Measurements from ENCODE around the gene OGN. TPM values are rescaled to one million over a fixed set of nuclear protein-coding genes. Genes with fewer than 3 reads are reported as not detected.

The OGN gene
- total and polyA plus RNA-seq, 2 of the 13 experiments (the other 11 are each of a cell fraction or from before 2014, with no cell fraction given) = not detected

GRCh38 chr9:92377876-92378275 is 26.5 kb downstream of the OGN start:
- no peak for DNase-seq (ENCODE audit: low spot score)
- POLR2A ChIA-PET = no interaction called here
- CTCF ChIA-PET (ENCODE audit: low intra/inter-chr PET ratio, low total read pairs) = no interaction called here
- Histone ChIP-seq H3K27me3 (ENCODE audit: control insufficient read depth in 1 of 2, insufficient read depth in 2 of 2, low read length in 2 of 2) (no peaks in the 10 kb centered on the region), H3K9me3 (ENCODE audit: low read length) (peaks cover under 1% of the 10 kb centered on the region; the same call in 1 of the 2 replicates), H4K20me1 (ENCODE audit: insufficient read depth, low read length) (no peaks in the 10 kb centered on the region), H2AFZ (ENCODE audit: low read length) (no peak overlapping the region), H3K36me3 (replicated peaks in 1 of 2; ENCODE audit: control insufficient read depth in 1 of 2, insufficient read depth in 2 of 2, low read length in 2 of 2) (no peaks in the 10 kb centered on the region), H3K79me2 (ENCODE audit: insufficient read depth, low read length) (no peaks in the 10 kb centered on the region), H3K27ac (ENCODE audit: extremely low read length, insufficient read depth, low read length) (no peak overlapping the region), H3K4me2 (ENCODE audit: low read depth, low read length) (no peak overlapping the region), H3K4me1 (ENCODE audit: insufficient read depth, low read length) (peaks cover 7% of the 10 kb centered on the region), H3K9ac (ENCODE audit: insufficient read depth, low read depth, low read length) (no peak overlapping the region), H3K4me3 (replicated peaks in 1 of 3; ENCODE audit: insufficient read depth in 1 of 3, low read depth in 2 of 3, low read length in 3 of 3) (no peak overlapping the region)
- 81% methylated on average over 2 of the region's 2 CpGs for WGBS (ENCODE audit: low lambda C conversion rate)
- no peak for TF ChIP-seq ZBTB26 (CRISPR knock-in tag; IDR thresholded peaks at IDR 0.05; ENCODE audit: borderline replicate concordance)
- TF ChIP-seq WIZ (CRISPR knock-in tag; IDR thresholded peaks at IDR 0.05) = no peak
- no peak for FAIRE-seq
- ATAC-seq = no peak
- in situ Hi-C loops (cut with HindIII; ENCODE audit: extremely low pct_ligation_motif_present, low pct_unique_long_range_greater_than_20kb) (no loop called here), intact Hi-C loops (cut with micrococcal nuclease; ENCODE audit: unreplicated experiment) (no loop called here)
- no TSS peak for BruUV-seq (replicated peaks)

- in situ Hi-C loops (cut with HindIII; ENCODE audit: extremely low pct_ligation_motif_present, low pct_unique_long_range_greater_than_20kb) (no loop called here), intact Hi-C loops (cut with micrococcal nuclease; ENCODE audit: unreplicated experiment) (no loop called here)
- no peak overlapping the region for H3K4me3 ChIP-seq (replicated peaks in 1 of 3; ENCODE audit: insufficient read depth in 1 of 3, low read depth in 2 of 3, low read length in 3 of 3)
- WGBS (ENCODE audit: low lambda C conversion rate) = 94% methylated on average over 2 of the region's 2 CpGs
- TF ChIP-seq GATA4 (IDR thresholded peaks at IDR 0.05; ENCODE audit: borderline replicate concordance, low read depth) (no peak), HMGA1 (CRISPR knock-in tag; conservative IDR thresholded peaks at IDR 0.05) (no peak), ZNF160 (CRISPR knock-in tag; IDR thresholded peaks at IDR 0.05) (peak; percentile 74; the same call in 1 of the 2 replicates), ZNF598 (CRISPR knock-in tag; IDR thresholded peaks at IDR 0.05; ENCODE audit: borderline replicate concordance) (no peak)
- CTCF ChIA-PET (ENCODE audit: low intra/inter-chr PET ratio, low total read pairs) = no interaction called here
- H3K27me3 ChIP-seq (ENCODE audit: control insufficient read depth in 1 of 2, insufficient read depth in 2 of 2, low read length in 2 of 2) = no peaks in the 10 kb centered on the region
- no peaks in the 10 kb centered on the region for H3K79me2 ChIP-seq (ENCODE audit: insufficient read depth, low read length)
- ATAC-seq = no peak
- no peak overlapping the region for H3K9ac ChIP-seq (ENCODE audit: insufficient read depth, low read depth, low read length)
- POLR2A ChIA-PET = no interaction called here
- peaks cover 6% of the 10 kb centered on the region; the same call in 1 of the 2 replicates for H3K9me3 ChIP-seq (ENCODE audit: low read length)
- H3K4me1 ChIP-seq (ENCODE audit: insufficient read depth, low read length) = no peaks in the 10 kb centered on the region
- no TSS peak for BruUV-seq (replicated peaks)
- no peak for FAIRE-seq
- no peak overlapping the region for H2AFZ ChIP-seq (ENCODE audit: low read length)
- H4K20me1 ChIP-seq (ENCODE audit: insufficient read depth, low read length) = no peaks in the 10 kb centered on the region
- DNase-seq (ENCODE audit: low spot score) = no peak
- H3K4me2 ChIP-seq (ENCODE audit: low read depth, low read length) = no peak overlapping the region
- H3K27ac ChIP-seq (ENCODE audit: extremely low read length, insufficient read depth, low read length) = no peak overlapping the region
- no peaks in the 10 kb centered on the region for H3K36me3 ChIP-seq (replicated peaks in 1 of 2; ENCODE audit: control insufficient read depth in 1 of 2, insufficient read depth in 2 of 2, low read length in 2 of 2)
Measured at GRCh38 chr9:92373167-92373566, 31.2 kb downstream of the OGN start.

Data from HepG2 (cell line).